ENCODE data around the gene CRTC3.

CRTC3 gene

DNA sequence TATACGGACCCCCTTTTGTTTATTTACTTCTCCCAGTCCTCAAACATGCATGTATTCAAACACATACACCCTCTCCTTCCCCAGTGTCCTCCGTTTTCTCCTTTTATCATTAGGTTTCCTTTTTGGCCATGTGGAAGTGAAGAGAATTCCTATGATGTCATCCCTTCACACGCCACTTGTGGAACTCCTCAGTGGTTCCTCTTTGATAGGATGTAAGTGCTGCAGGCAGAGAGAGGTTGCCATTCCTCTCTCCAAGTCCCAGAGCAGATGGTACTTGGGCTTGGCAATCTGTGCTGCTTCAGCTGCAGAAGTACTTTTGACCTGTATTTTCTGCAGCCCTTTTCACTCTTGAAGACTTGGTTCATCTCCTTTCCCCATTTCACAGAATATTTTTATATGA is 32.9 kb upstream of the CRTC3 start:
- TF ChIP-seq SIN3A (IDR thresholded peaks at IDR 0.05; ENCODE audit: borderline replicate concordance, insufficient read depth, low read length) (no peak), FOXP2 (optimal IDR thresholded peaks at IDR 0.05; ENCODE audit: borderline replicate concordance, extremely low read depth, extremely low read length, insufficient read depth) (no peak), TAF1 (IDR thresholded peaks at IDR 0.05; ENCODE audit: borderline replicate concordance, insufficient read depth, low read length) (no peak), POLR2AphosphoS5 (IDR thresholded peaks at IDR 0.05; ENCODE audit: low read depth, low read length) (no peak)
- TF ChIP-seq, protein P1, sequence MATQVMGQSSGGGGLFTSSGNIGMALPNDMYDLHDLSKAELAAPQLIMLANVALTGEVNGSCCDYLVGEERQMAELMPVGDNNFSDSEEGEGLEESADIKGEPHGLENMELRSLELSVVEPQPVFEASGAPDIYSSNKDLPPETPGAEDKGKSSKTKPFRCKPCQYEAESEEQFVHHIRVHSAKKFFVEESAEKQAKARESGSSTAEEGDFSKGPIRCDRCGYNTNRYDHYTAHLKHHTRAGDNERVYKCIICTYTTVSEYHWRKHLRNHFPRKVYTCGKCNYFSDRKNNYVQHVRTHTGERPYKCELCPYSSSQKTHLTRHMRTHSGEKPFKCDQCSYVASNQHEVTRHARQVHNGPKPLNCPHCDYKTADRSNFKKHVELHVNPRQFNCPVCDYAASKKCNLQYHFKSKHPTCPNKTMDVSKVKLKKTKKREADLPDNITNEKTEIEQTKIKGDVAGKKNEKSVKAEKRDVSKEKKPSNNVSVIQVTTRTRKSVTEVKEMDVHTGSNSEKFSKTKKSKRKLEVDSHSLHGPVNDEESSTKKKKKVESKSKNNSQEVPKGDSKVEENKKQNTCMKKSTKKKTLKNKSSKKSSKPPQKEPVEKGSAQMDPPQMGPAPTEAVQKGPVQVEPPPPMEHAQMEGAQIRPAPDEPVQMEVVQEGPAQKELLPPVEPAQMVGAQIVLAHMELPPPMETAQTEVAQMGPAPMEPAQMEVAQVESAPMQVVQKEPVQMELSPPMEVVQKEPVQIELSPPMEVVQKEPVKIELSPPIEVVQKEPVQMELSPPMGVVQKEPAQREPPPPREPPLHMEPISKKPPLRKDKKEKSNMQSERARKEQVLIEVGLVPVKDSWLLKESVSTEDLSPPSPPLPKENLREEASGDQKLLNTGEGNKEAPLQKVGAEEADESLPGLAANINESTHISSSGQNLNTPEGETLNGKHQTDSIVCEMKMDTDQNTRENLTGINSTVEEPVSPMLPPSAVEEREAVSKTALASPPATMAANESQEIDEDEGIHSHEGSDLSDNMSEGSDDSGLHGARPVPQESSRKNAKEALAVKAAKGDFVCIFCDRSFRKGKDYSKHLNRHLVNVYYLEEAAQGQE (IDR thresholded peaks at IDR 0.05; ENCODE audit: insufficient read depth in 1 of 2, low read depth in 2 of 2, low read length in 2 of 2), result no peak

DNA sequence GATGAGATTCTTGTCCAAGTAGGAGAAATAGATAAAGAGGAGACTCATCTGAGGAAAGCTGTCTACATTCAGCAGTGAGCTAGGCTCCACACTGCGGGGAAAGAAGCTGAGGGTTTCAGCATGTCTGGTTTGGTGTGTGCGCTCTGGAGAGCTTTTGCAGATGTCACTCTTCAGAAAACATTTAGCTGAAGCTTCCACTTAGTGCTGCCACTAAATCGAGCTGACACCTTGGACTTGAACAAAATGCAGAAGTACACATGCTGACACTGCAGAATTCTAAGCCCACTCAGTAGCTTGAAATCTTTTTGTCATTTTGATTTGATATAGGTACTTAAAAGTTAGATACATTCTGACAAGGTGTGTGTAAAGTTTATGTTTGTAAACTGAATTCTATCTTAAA is 32.3 kb upstream of the CRTC3 start:
- TF ChIP-seq FOXP2 (optimal IDR thresholded peaks at IDR 0.05; ENCODE audit: borderline replicate concordance, extremely low read depth, extremely low read length, insufficient read depth) (no peak), SIN3A (IDR thresholded peaks at IDR 0.05; ENCODE audit: borderline replicate concordance, insufficient read depth, low read length) (no peak), POLR2AphosphoS5 (IDR thresholded peaks at IDR 0.05; ENCODE audit: low read depth, low read length) (no peak), TAF1 (IDR thresholded peaks at IDR 0.05; ENCODE audit: borderline replicate concordance, insufficient read depth, low read length) (no peak)
- TF ChIP-seq, protein P1 (IDR thresholded peaks at IDR 0.05; ENCODE audit: insufficient read depth in 1 of 2, low read depth in 2 of 2, low read length in 2 of 2), result no peak

GRCh38 chr15:90497912-90498311 is 31.8 kb upstream of the CRTC3 start:
- TF ChIP-seq POLR2AphosphoS5 (IDR thresholded peaks at IDR 0.05; ENCODE audit: low read depth, low read length) (no peak), SIN3A (IDR thresholded peaks at IDR 0.05; ENCODE audit: borderline replicate concordance, insufficient read depth, low read length) (no peak), TAF1 (IDR thresholded peaks at IDR 0.05; ENCODE audit: borderline replicate concordance, insufficient read depth, low read length) (no peak), FOXP2 (optimal IDR thresholded peaks at IDR 0.05; ENCODE audit: borderline replicate concordance, extremely low read depth, extremely low read length, insufficient read depth) (no peak)
- TF ChIP-seq, protein P1 (IDR thresholded peaks at IDR 0.05; ENCODE audit: insufficient read depth in 1 of 2, low read depth in 2 of 2, low read length in 2 of 2), result no peak

- no peak for TF ChIP-seq FOXP2 (optimal IDR thresholded peaks at IDR 0.05; ENCODE audit: borderline replicate concordance, extremely low read depth, extremely low read length, insufficient read depth)
- TF ChIP-seq SIN3A (IDR thresholded peaks at IDR 0.05; ENCODE audit: borderline replicate concordance, insufficient read depth, low read length), result no peak
- no peak for TF ChIP-seq TAF1 (IDR thresholded peaks at IDR 0.05; ENCODE audit: borderline replicate concordance, insufficient read depth, low read length)
- TF ChIP-seq, protein P1 (IDR thresholded peaks at IDR 0.05; ENCODE audit: insufficient read depth in 1 of 2, low read depth in 2 of 2, low read length in 2 of 2), result no peak
- TF ChIP-seq POLR2AphosphoS5 (IDR thresholded peaks at IDR 0.05; ENCODE audit: low read depth, low read length), result no peak
Measured at GRCh38 chr15:90500171-90500570, 29.6 kb upstream of the CRTC3 start.

- TF ChIP-seq FOXP2 (optimal IDR thresholded peaks at IDR 0.05; ENCODE audit: borderline replicate concordance, extremely low read depth, extremely low read length, insufficient read depth) (no peak), POLR2AphosphoS5 (IDR thresholded peaks at IDR 0.05; ENCODE audit: low read depth, low read length) (no peak), SIN3A (IDR thresholded peaks at IDR 0.05; ENCODE audit: borderline replicate concordance, insufficient read depth, low read length) (no peak), TAF1 (IDR thresholded peaks at IDR 0.05; ENCODE audit: borderline replicate concordance, insufficient read depth, low read length) (no peak)
- TF ChIP-seq, protein P1 (IDR thresholded peaks at IDR 0.05; ENCODE audit: insufficient read depth in 1 of 2, low read depth in 2 of 2, low read length in 2 of 2), result no peak
Measured at GRCh38 chr15:90501898-90502297, 27.8 kb upstream of the CRTC3 start.

Data from PFSK-1 (cell line).